OCI-LY7 (cell line): Measurements from ENCODE around the gene LZTR1.

Experiments
- EZH2phosphoT487 ChIP-seq: fragments of 200-600 bp; sonication (generic); IDR thresholded peaks from 2 replicates; pipeline ENCODE4 v1.6.1; 2018; ENCODE audit warnings: low read depth, borderline replicate concordance, mild to moderate bottlenecking, mixed run types, antibody characterized with exemption, low read length, moderate library complexity, mixed read lengths
- TF ChIP-seq, protein P1 (sequence below): fragments of 200-600 bp; sonication (generic); conservative IDR thresholded peaks from 2 replicates; pipeline ENCODE4 v1.5.1; 2014; ENCODE audit warnings: mild to moderate bottlenecking, antibody characterized with exemption, low read length, moderate library complexity, mixed read lengths

GRCh38 chr22:20946991-20947390, 35.1 kb upstream of the LZTR1 start:
- TF ChIP-seq, protein P1, sequence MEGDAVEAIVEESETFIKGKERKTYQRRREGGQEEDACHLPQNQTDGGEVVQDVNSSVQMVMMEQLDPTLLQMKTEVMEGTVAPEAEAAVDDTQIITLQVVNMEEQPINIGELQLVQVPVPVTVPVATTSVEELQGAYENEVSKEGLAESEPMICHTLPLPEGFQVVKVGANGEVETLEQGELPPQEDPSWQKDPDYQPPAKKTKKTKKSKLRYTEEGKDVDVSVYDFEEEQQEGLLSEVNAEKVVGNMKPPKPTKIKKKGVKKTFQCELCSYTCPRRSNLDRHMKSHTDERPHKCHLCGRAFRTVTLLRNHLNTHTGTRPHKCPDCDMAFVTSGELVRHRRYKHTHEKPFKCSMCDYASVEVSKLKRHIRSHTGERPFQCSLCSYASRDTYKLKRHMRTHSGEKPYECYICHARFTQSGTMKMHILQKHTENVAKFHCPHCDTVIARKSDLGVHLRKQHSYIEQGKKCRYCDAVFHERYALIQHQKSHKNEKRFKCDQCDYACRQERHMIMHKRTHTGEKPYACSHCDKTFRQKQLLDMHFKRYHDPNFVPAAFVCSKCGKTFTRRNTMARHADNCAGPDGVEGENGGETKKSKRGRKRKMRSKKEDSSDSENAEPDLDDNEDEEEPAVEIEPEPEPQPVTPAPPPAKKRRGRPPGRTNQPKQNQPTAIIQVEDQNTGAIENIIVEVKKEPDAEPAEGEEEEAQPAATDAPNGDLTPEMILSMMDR, result no peak
- TF ChIP-seq EZH2phosphoT487, result no peak
